GM12878 (cell line): ENCODE results near the gene SIL1. TPM values are rescaled to one million over a fixed set of nuclear protein-coding genes. Genes with fewer than 3 reads are reported as not detected.

Experiments used
- ATAC-seq: fragments of 200-7000 bp; cut with Tn5 transposase; 3 replicates; pipeline ENCODE4 v1.9.1; 2020; ENCODE audit warnings: mild to moderate bottlenecking, moderate library complexity
- BruUV-seq: library from RNA; stranded (reverse); fragments of 400-500 nt; replicated peaks from 2 replicates; lab custom pipeline; 2021; lab: Mats Ljungman, UMichigan
- CTCF ChIA-PET: fragments of 300-600 bp; sonication (Branson Sonifier 250); formaldehyde crosslinking; extraction: SDS; loops from one replicate; lab custom pipeline; 2021; ENCODE audit warnings: inconsistent platforms; lab: Yijun Ruan, JAX
- POLR2A ChIA-PET: fragments of 350-600 bp; formaldehyde crosslinking; extraction: SDS; loops from one replicate; lab custom pipeline; 2021; ENCODE audit warnings: inconsistent platforms; lab: Charles Lee
- RAD21 ChIA-PET: fragments of 300-600 bp; sonication (Branson Sonifier 250); formaldehyde crosslinking; loops from one replicate; lab custom pipeline; 2023; ENCODE audit warnings: antibody characterized with exemption; ENCODE audit not compliant: unreplicated experiment; lab: Charles Lee
- SMC1A ChIA-PET: fragments of 300-600 bp; sonication (Branson Sonifier 250); formaldehyde crosslinking; loops from one replicate; lab custom pipeline; 2023; ENCODE audit not compliant: unreplicated experiment, uncharacterized antibody; lab: Charles Lee
- DNase-seq: peaks from one replicate; pipeline ENCODE4 v3.0.0-alpha.2; 2011; ENCODE audit warnings: low read depth, low spot score
- FAIRE-seq: peaks from 3 replicates; lab custom pipeline; 2011; peaks lifted over from hg19 to GRCh38; lab: Jason Lieb, UNC
- H2AFZ ChIP-seq: 2 replicates; pipeline ENCODE4 v1.6.0; 2011; ENCODE audit warnings: low read depth, low read length, control low read depth; ENCODE audit not compliant: control insufficient read depth
- H3K27ac ChIP-seq: 2 replicates; pipeline ENCODE4 v1.5.1; 2011; ENCODE audit warnings: control low read depth; ENCODE audit not compliant: control insufficient read depth, insufficient read depth
- H3K27me3 ChIP-seq, 2 experiments: replicated peaks in 1 of 2; 2 replicates each; pipeline versions ENCODE4 v1.6.0 to v1.6.1; 2011; ENCODE audit warnings: low read length in 1 of 2; ENCODE audit not compliant: control insufficient read depth in 2 of 2, insufficient read depth in 2 of 2
- H3K36me3 ChIP-seq, 2 experiments: 2 replicates each; pipeline ENCODE4 v1.5.1; 2011; ENCODE audit warnings: low read length in 1 of 2; ENCODE audit not compliant: control insufficient read depth in 2 of 2, insufficient read depth in 2 of 2
- H3K4me1 ChIP-seq: 2 replicates; pipeline ENCODE4 v1.6.1; 2011; ENCODE audit warnings: mild to moderate bottlenecking, low read length, moderate library complexity, mixed read lengths; ENCODE audit not compliant: control insufficient read depth, insufficient read depth
- H3K4me2 ChIP-seq: 2 replicates; pipeline ENCODE4 v1.6.0; 2011; ENCODE audit warnings: control low read depth; ENCODE audit not compliant: control insufficient read depth, insufficient read depth
- H3K4me3 ChIP-seq: fragments of 200-600 bp; sonication (generic); 2 replicates; pipeline ENCODE4 v1.5.1; 2016
- H3K79me2 ChIP-seq: 2 replicates; pipeline ENCODE4 v1.6.0; 2011; ENCODE audit warnings: low read length; ENCODE audit not compliant: control insufficient read depth, insufficient read depth
- H3K9ac ChIP-seq: 2 replicates; pipeline ENCODE4 v1.8.0; 2011; ENCODE audit warnings: low read length, control low read depth, mixed read lengths; ENCODE audit not compliant: control insufficient read depth, insufficient read depth
- H3K9me3 ChIP-seq: replicated peaks from 3 replicates; pipeline ENCODE4 v1.5.1; 2011; ENCODE audit warnings: mild to moderate bottlenecking, low read length; ENCODE audit not compliant: control insufficient read depth, insufficient read depth
- H4K20me1 ChIP-seq: 2 replicates; pipeline ENCODE4 v1.6.0; 2011; ENCODE audit not compliant: control insufficient read depth, insufficient read depth
- CREM ChIP-seq: IDR thresholded peaks from 2 replicates; pipeline ENCODE4 v1.6.1; 2014; ENCODE audit warnings: antibody characterized with exemption, low read depth
- MYC ChIP-seq: IDR thresholded peaks from 2 replicates; pipeline ENCODE4 v1.6.1; 2011; ENCODE audit warnings: mild to moderate bottlenecking, low read length, moderate library complexity, inconsistent platforms; ENCODE audit not compliant: insufficient read depth, insufficient replicate concordance, insufficient read length, severe bottlenecking
- POLR2A ChIP-seq: IDR thresholded peaks from 2 replicates; pipeline ENCODE4 v1.6.1; 2011; ENCODE audit warnings: low read depth, mild to moderate bottlenecking, low read length
- REST ChIP-seq: IDR thresholded peaks from 2 replicates; pipeline ENCODE4 v1.6.1; 2012; ENCODE audit warnings: mild to moderate bottlenecking, low read depth, low read length
- SMAD1 ChIP-seq: fragments of 450-650 bp; IDR thresholded peaks from 2 replicates; pipeline ENCODE4 v1.6.1; 2018; ENCODE audit warnings: mild to moderate bottlenecking, low read depth; ENCODE audit not compliant: partially characterized antibody
- SMC3 ChIP-seq: IDR thresholded peaks from 2 replicates; pipeline ENCODE4 v1.6.1; 2011; ENCODE audit warnings: low read length, improper control_type of control experiment, borderline replicate concordance
- WGBS: methylation state at CpG from one replicate; pipeline ENCODE4 v1.1.6; 2016; ENCODE audit warnings: low lambda C conversion rate; ENCODE audit not compliant: insufficient replicate concordance, insufficient coverage; ENCODE audit errors: missing lambda C conversion rate; 5-methylcytosine and 5-hydroxymethylcytosine counted together
- in situ Hi-C: fragments of 300-500 bp; cut with MboI; formaldehyde crosslinking; loops from 9 replicates; pipeline ENCODE4 v1.14.3; 2018; ENCODE audit warnings: mixed read lengths
- intact Hi-C: fragments of 100-400 bp; cut with micrococcal nuclease; formaldehyde crosslinking; loops from one replicate; pipeline ENCODE4 v1.14.2; 2022; ENCODE audit not compliant: unreplicated experiment
- polyA plus RNA-seq, 11 experiments: library from polyadenylated mRNA; depleted of rRNA in 4 of 11; unstranded in 6 of 11; stranded (reverse) in 5 of 11; fragments of >200 nt; fragmentation: Nextera tagmentation in 4 of 11; fragmentation: Illumina TruSeq in 1 of 11; extraction: Ambion mirVana in 4 of 11; extraction: Trizol in 1 of 11; gene quantifications; 1 replicate in 1 of 11; 2 replicates in 10 of 11; pipeline versions ENCODE4 v1.2.1 to v1.2.3, GENCODE V29; 2011 to 2016; ENCODE audit warnings: inconsistent platforms in 2 of 11, missing spikeins in 2 of 11, low read depth in 1 of 11
- total RNA-seq, 4 experiments: library from RNA; depleted of rRNA in 3 of 4; stranded (reverse); fragments of >200 nt in 3 of 4; fragmentation: Illumina TruSeq in 1 of 4; extraction: Trizol in 1 of 4; gene quantifications; 2 replicates each; pipeline versions ENCODE4 v1.2.1 to v1.2.3, GENCODE V29; 2013 to 2021
- TF ChIP-seq, protein P1 (sequence below): fragments of 150-350 bp; IDR thresholded peaks from 2 replicates; pipeline ENCODE4 v1.6.1; 2014; ENCODE audit warnings: mild to moderate bottlenecking, low read depth, low read length
- TF ChIP-seq, protein P2 (sequence below): fragments of 450-650 bp; IDR thresholded peaks from 2 replicates; pipeline ENCODE4 v1.6.1; 2016; ENCODE audit warnings: mild to moderate bottlenecking, moderate library complexity, borderline replicate concordance

The SIL1 gene
- total and polyA plus RNA-seq, 10 of the 15 experiments (the other 5 are each of a cell fraction or from before 2014, with no cell fraction given), result 4.1 to 49.8 (median 29.4) TPM

- no peak for TF ChIP-seq REST
These were observed 25.3 kb upstream of the SIL1 start (continued) for GRCh38 chr5:139223481-139223880.

GRCh38 chr5:139222346-139222745, 24.2 kb upstream of the SIL1 start:
- intact Hi-C loops, result no loop called here
- ChIA-PET POLR2A (no interaction called here), CTCF (no interaction called here), RAD21 (no interaction called here), SMC1A (no interaction called here)
- DNase-seq (no peak), ATAC-seq (no peak), FAIRE-seq (no peak)
- H3K9me3 ChIP-seq, result no peaks in the 10 kb centered on the region; the same call in 2 of the 3 replicates
- no peak overlapping the region for H2AFZ ChIP-seq
- no peaks in the 10 kb centered on the region for H3K79me2 ChIP-seq
- no peak for TF ChIP-seq POLR2A
- TF ChIP-seq, protein P1, sequence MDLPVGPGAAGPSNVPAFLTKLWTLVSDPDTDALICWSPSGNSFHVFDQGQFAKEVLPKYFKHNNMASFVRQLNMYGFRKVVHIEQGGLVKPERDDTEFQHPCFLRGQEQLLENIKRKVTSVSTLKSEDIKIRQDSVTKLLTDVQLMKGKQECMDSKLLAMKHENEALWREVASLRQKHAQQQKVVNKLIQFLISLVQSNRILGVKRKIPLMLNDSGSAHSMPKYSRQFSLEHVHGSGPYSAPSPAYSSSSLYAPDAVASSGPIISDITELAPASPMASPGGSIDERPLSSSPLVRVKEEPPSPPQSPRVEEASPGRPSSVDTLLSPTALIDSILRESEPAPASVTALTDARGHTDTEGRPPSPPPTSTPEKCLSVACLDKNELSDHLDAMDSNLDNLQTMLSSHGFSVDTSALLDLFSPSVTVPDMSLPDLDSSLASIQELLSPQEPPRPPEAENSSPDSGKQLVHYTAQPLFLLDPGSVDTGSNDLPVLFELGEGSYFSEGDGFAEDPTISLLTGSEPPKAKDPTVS, result no peak
- no peak for TF ChIP-seq CREM
- no peak for TF ChIP-seq MYC
- TF ChIP-seq, protein P2, sequence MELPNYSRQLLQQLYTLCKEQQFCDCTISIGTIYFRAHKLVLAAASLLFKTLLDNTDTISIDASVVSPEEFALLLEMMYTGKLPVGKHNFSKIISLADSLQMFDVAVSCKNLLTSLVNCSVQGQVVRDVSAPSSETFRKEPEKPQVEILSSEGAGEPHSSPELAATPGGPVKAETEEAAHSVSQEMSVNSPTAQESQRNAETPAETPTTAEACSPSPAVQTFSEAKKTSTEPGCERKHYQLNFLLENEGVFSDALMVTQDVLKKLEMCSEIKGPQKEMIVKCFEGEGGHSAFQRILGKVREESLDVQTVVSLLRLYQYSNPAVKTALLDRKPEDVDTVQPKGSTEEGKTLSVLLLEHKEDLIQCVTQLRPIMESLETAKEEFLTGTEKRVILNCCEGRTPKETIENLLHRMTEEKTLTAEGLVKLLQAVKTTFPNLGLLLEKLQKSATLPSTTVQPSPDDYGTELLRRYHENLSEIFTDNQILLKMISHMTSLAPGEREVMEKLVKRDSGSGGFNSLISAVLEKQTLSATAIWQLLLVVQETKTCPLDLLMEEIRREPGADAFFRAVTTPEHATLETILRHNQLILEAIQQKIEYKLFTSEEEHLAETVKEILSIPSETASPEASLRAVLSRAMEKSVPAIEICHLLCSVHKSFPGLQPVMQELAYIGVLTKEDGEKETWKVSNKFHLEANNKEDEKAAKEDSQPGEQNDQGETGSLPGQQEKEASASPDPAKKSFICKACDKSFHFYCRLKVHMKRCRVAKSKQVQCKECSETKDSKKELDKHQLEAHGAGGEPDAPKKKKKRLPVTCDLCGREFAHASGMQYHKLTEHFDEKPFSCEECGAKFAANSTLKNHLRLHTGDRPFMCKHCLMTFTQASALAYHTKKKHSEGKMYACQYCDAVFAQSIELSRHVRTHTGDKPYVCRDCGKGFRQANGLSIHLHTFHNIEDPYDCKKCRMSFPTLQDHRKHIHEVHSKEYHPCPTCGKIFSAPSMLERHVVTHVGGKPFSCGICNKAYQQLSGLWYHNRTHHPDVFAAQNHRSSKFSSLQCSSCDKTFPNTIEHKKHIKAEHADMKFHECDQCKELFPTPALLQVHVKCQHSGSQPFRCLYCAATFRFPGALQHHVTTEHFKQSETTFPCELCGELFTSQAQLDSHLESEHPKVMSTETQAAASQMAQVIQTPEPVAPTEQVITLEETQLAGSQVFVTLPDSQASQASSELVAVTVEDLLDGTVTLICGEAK, result no peak
- no peak for TF ChIP-seq SMAD1
- TF ChIP-seq SMC3, result no peak
- H4K20me1 ChIP-seq, result no peaks in the 10 kb centered on the region
- 15% methylated on average over 3 of the region's 3 CpGs for WGBS
- no peak overlapping the region for H3K4me2 ChIP-seq
- no peaks in the 10 kb centered on the region for H3K36me3 ChIP-seq
- in situ Hi-C loops, result no loop called here
- no peak overlapping the region for H3K4me3 ChIP-seq
- H3K27me3 ChIP-seq, result no peaks in the 10 kb centered on the region
- BruUV-seq, result no TSS peak
- H3K27ac ChIP-seq, result no peak overlapping the region
- no peaks in the 10 kb centered on the region for H3K4me1 ChIP-seq
- no peak overlapping the region for H3K9ac ChIP-seq
